ENCODE data around the gene BNC2.

Gene BNC2

GRCh38 chr9:16418721-16419120 lies 451.7 kb downstream of the BNC2 start:
- H3K4me1 ChIP-seq (ENCODE audit: low read length): 0 out of 2 replicates have a peak, but pooled peaks cover 5% of the 10 kb centered on the region
- H3K4me3 ChIP-seq (ENCODE audit: low read length): no peak overlapping the region
- no peak overlapping the region for H3K4me2 ChIP-seq (ENCODE audit: low read depth, low read length)
- H3K9me2 ChIP-seq (replicated peaks; ENCODE audit: insufficient read depth, low read length): no peaks in the 10 kb centered on the region
- DNase-seq: no peak
- no peak overlapping the region for H3K27ac ChIP-seq (ENCODE audit: low read length)
- no peaks in the 10 kb centered on the region for H4K20me1 ChIP-seq (ENCODE audit: insufficient read depth, low read length)
- no peaks in the 10 kb centered on the region for H3K79me2 ChIP-seq (ENCODE audit: low read length)
- no peaks in the 10 kb centered on the region for H3K36me3 ChIP-seq (replicated peaks; ENCODE audit: insufficient read depth, low read length)
- no peak overlapping the region for H2AFZ ChIP-seq (ENCODE audit: low read length)
- H3K27me3 ChIP-seq (replicated peaks; ENCODE audit: insufficient read depth, low read length): peaks cover 10% of the 10 kb centered on the region
- TF ChIP-seq CTCF (IDR thresholded peaks at IDR 0.05; ENCODE audit: low read length) (no peak), EZH2 (optimal IDR thresholded peaks at IDR 0.05; ENCODE audit: low read depth, low read length) (no peak), EZH2phosphoT487 (IDR thresholded peaks at IDR 0.05; ENCODE audit: low read length) (no peak)
- no peaks in the 10 kb centered on the region for H3K9me3 ChIP-seq (replicated peaks; ENCODE audit: insufficient read depth, low read length)
- H3F3A ChIP-seq (ENCODE audit: insufficient read depth, low read length): peaks cover 4% of the 10 kb centered on the region; the same call in 1 of the 2 replicates
- no peak overlapping the region for H3K9ac ChIP-seq (ENCODE audit: low read length)

- no peaks in the 10 kb centered on the region for H4K20me1 ChIP-seq (ENCODE audit: insufficient read depth, low read length)
- peaks cover 10% of the 10 kb centered on the region for H3K27me3 ChIP-seq (replicated peaks; ENCODE audit: insufficient read depth, low read length)
- H3K36me3 ChIP-seq (replicated peaks; ENCODE audit: insufficient read depth, low read length): no peaks in the 10 kb centered on the region
- no peaks in the 10 kb centered on the region for H3K9me3 ChIP-seq (replicated peaks; ENCODE audit: insufficient read depth, low read length)
- H3K4me1 ChIP-seq (ENCODE audit: low read length): 0 out of 2 replicates have a peak, but pooled peaks cover 5% of the 10 kb centered on the region
- H3K9ac ChIP-seq (ENCODE audit: low read length): no peak overlapping the region
- peaks cover 4% of the 10 kb centered on the region; the same call in 1 of the 2 replicates for H3F3A ChIP-seq (ENCODE audit: insufficient read depth, low read length)
- no peaks in the 10 kb centered on the region for H3K79me2 ChIP-seq (ENCODE audit: low read length)
- no peak overlapping the region for H3K4me3 ChIP-seq (ENCODE audit: low read length)
- H3K4me2 ChIP-seq (ENCODE audit: low read depth, low read length): peak overlapping the region; percentile 24; the same call in 1 of the 2 replicates
- DNase-seq: no peak
- TF ChIP-seq CTCF (IDR thresholded peaks at IDR 0.05; ENCODE audit: low read length) (no peak), EZH2 (optimal IDR thresholded peaks at IDR 0.05; ENCODE audit: low read depth, low read length) (no peak), EZH2phosphoT487 (IDR thresholded peaks at IDR 0.05; ENCODE audit: low read length) (no peak)
- no peaks in the 10 kb centered on the region for H3K9me2 ChIP-seq (replicated peaks; ENCODE audit: insufficient read depth, low read length)
- no peak overlapping the region for H3K27ac ChIP-seq (ENCODE audit: low read length)
- no peak overlapping the region for H2AFZ ChIP-seq (ENCODE audit: low read length)
These were observed 452.7 kb downstream of the BNC2 start for GRCh38 chr9:16417749-16418148.

GRCh38 chr9:16417161-16417560 lies 453.3 kb downstream of the BNC2 start:
- Histone ChIP-seq H3K9ac (ENCODE audit: low read length) (no peak overlapping the region), H3K27ac (ENCODE audit: low read length) (no peak overlapping the region), H3F3A (ENCODE audit: insufficient read depth, low read length) (peaks cover 4% of the 10 kb centered on the region; the same call in 1 of the 2 replicates), H3K9me2 (replicated peaks; ENCODE audit: insufficient read depth, low read length) (no peaks in the 10 kb centered on the region), H4K20me1 (ENCODE audit: insufficient read depth, low read length) (no peaks in the 10 kb centered on the region), H3K9me3 (replicated peaks; ENCODE audit: insufficient read depth, low read length) (no peaks in the 10 kb centered on the region), H3K36me3 (replicated peaks; ENCODE audit: insufficient read depth, low read length) (no peaks in the 10 kb centered on the region), H3K4me3 (ENCODE audit: low read length) (no peak overlapping the region), H2AFZ (ENCODE audit: low read length) (no peak overlapping the region), H3K4me2 (ENCODE audit: low read depth, low read length) (peak overlapping the region; percentile 24; the same call in 1 of the 2 replicates), H3K27me3 (replicated peaks; ENCODE audit: insufficient read depth, low read length) (peaks cover 10% of the 10 kb centered on the region), H3K4me1 (ENCODE audit: low read length) (0 out of 2 replicates have a peak, but pooled peaks cover 5% of the 10 kb centered on the region), H3K79me2 (ENCODE audit: low read length) (no peaks in the 10 kb centered on the region)
- peak; percentile 83 for DNase-seq
- TF ChIP-seq EZH2phosphoT487 (IDR thresholded peaks at IDR 0.05; ENCODE audit: low read length) (0 out of 2 replicates have a peak, but pooled peaks have one; percentile 54), CTCF (IDR thresholded peaks at IDR 0.05; ENCODE audit: low read length) (no peak)

All from MM.1S (cell line).